GM13977 (cell line): ENCODE measurements around the gene ENTPD8.
"Not testable (repeated sequence)": the region's sequence is repeated elsewhere in the genome, so short reads cannot be mapped to it uniquely, and the experiment has no call there.

Experiments
- DNase-seq: peaks from one replicate; pipeline ENCODE4 v3.0.0; 2012; ENCODE audit warnings: low spot score
- in situ Hi-C: fragments of 300-500 bp; cut with MboI; formaldehyde crosslinking; loops from one replicate; pipeline ENCODE4 v1.12.0; 2022; ENCODE audit warnings: low sequenced_read_pairs, low pct_unique_long_range_greater_than_20kb, mixed read lengths, inconsistent platforms; ENCODE audit not compliant: unreplicated experiment
- TF ChIP-seq, protein P1 (sequence below): IDR thresholded peaks from 2 replicates; pipeline ENCODE4 v1.5.1; 2012; ENCODE audit warnings: mild to moderate bottlenecking, control low read depth; ENCODE audit not compliant: insufficient read depth; ENCODE audit errors: extremely low read depth, missing control alignments

The ENTPD8 gene

DNA sequence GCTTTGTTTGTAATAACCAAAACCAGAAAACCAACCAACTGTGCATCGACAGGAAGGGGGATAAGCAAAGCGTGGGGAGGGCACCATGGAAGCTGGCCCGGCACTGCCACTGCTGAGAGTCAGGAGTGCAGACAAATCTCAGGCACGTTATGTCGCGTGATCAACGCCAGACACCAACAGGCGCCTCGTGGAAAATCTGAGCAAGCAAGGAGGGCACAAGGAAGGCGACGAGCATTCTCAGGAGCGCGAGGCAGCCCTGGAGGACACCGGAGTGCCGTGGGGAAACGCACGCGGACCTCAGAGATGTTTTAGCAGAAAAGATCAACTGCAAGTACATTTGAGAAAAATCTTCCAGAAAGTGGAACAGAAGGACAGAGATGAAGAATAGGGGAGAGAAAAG lies 33.1 kb upstream of the ENTPD8 start:
- no peak for DNase-seq
- TF ChIP-seq, protein P1, sequence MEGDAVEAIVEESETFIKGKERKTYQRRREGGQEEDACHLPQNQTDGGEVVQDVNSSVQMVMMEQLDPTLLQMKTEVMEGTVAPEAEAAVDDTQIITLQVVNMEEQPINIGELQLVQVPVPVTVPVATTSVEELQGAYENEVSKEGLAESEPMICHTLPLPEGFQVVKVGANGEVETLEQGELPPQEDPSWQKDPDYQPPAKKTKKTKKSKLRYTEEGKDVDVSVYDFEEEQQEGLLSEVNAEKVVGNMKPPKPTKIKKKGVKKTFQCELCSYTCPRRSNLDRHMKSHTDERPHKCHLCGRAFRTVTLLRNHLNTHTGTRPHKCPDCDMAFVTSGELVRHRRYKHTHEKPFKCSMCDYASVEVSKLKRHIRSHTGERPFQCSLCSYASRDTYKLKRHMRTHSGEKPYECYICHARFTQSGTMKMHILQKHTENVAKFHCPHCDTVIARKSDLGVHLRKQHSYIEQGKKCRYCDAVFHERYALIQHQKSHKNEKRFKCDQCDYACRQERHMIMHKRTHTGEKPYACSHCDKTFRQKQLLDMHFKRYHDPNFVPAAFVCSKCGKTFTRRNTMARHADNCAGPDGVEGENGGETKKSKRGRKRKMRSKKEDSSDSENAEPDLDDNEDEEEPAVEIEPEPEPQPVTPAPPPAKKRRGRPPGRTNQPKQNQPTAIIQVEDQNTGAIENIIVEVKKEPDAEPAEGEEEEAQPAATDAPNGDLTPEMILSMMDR: no peak
- in situ Hi-C loops: no loop called here

GRCh38 chr9:137470785-137471184 lies 29.6 kb upstream of the ENTPD8 start:
- DNase-seq: no peak
- TF ChIP-seq, protein P1: no peak
- in situ Hi-C loops: no loop called here

- in situ Hi-C loops: no loop called here
- DNase-seq: no peak
- TF ChIP-seq, protein P1: no peak
These were observed 26.7 kb upstream of the ENTPD8 start for GRCh38 chr9:137467896-137468295.

DNA sequence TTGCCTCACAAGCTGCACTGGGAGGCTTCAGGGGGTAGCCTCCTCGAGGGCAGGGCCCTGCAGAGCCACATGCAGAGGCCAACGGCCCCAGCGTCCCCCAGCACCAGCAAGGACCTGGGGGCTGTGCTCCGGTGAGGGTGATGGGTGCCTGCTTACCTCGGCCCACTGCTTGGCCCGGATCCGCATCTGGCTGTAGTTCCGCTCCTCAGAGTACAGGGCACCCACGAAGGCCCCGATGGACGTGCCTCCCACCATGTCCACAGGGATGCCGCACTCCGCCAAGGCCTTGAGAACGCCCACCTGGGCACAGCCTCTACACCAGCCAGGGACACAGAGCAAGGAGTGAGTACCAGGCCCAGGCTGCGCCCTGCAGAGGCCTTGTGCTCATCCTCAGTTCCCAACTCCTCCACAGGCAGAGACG lies 26.0 kb upstream of the ENTPD8 start:
- TF ChIP-seq, protein P1: no peak
- in situ Hi-C loops: no loop called here
- DNase-seq: no peak

DNA sequence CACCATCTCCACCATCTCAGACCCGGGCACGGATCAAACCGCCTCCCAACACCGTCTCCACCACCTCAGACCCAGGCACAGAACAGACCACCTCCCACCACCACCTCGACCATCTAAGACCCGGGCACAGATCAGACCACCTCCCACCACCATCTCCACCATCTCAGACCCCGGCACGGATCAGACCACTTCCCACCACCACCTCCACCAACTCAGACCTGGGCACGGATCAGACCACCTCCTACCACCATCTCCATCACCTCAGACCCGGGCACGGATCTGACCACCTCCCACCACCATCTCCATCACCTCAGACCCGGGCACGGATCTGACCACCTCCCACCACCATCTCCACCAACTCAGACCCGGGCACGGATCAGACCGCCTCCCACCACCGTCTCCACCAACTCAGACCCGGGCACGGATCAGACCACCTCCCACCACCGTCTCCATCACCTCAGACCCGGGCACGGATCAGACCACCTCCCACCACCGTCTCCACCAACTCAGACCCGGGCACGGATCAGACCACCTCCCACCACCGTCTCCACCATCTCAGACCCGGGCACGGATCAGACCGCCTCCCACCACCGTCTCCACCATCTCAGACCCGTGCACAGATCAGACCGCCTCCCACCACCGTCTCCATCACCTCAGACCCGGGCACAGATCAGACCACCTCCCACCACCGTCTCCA lies 25.4 kb upstream of the ENTPD8 start:
- in situ Hi-C loops, DNase-seq: not testable (repeated sequence)

DNA sequence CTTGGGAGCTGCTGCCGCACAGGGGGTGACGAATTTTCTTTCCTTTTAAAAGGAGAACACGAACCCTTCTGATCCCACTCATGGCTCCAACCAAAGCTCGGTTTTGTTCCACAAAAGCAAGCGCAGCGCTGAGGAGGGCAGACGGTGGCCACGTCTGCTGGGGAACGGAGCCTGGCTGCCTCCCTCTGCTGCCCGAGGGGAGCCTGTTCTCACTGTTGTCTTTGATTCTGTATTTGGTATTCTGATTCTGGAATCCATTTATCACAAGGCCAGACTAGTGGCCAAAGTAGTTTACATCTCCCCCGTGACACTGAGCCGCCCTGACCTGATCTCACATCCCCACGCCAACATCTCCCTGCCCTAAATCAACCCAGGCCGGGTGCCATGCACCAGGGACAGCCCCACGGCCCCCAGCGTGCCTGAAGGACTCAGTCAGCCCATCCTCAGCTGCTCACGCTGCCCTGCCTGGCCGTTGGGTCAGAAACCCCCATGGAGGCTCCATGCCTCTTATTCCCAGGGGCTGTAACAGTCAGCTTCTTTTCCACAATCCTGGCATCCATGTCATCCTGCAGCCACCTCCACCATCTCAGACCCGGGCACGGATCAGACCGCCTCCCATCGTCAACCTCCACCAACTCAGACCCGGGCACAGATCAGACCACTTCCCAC lies 24.7 kb upstream of the ENTPD8 start:
- in situ Hi-C loops: no loop called here
- TF ChIP-seq, protein P1: no peak

GRCh38 chr9:137465000-137465719 lies 24.0 kb upstream of the ENTPD8 start:
- TF ChIP-seq, protein P1: no peak
- in situ Hi-C loops: no loop called here
- DNase-seq: no peak

More for the DNA sequence above, 24.7 kb upstream of the ENTPD8 start:
- DNase-seq: no peak
